Liver (tissue), 9 donors: ENCODE measurements around the gene SMC1A. TPM values are rescaled to one million over a fixed set of nuclear protein-coding genes. Genes with fewer than 3 reads are reported as not detected.

Experiments used
- DNase-seq: peaks from one replicate; pipeline ENCODE4 v3.0.0-alpha.2; 2017; ENCODE audit warnings: low spot score
- H3K27ac ChIP-seq, 2 donors: one replicate each; pipeline ENCODE4 v1.7.0; 2013; ENCODE audit warnings: inconsistent platforms in 2 of 2, low read length in 2 of 2, control low read depth in 1 of 2, low read depth in 1 of 2, mild to moderate bottlenecking in 1 of 2
- H3K27me3 ChIP-seq, 4 donors: one replicate each; pipeline versions ENCODE4 v1.6.1 to v1.7.0; 2013; ENCODE audit warnings: low read length in 3 of 4, inconsistent platforms in 1 of 4, mild to moderate bottlenecking in 1 of 4, moderate library complexity in 1 of 4; ENCODE audit not compliant: control insufficient read depth in 4 of 4, insufficient read depth in 4 of 4
- H3K36me3 ChIP-seq, 4 donors: one replicate each; pipeline versions ENCODE4 v1.6.1 to v1.7.0; 2013; ENCODE audit warnings: low read length in 3 of 4, mild to moderate bottlenecking in 3 of 4, low read depth in 1 of 4, moderate library complexity in 1 of 4; ENCODE audit not compliant: control insufficient read depth in 4 of 4, insufficient read depth in 3 of 4
- H3K4me1 ChIP-seq, 4 donors: one replicate each; pipeline versions ENCODE4 v1.6.1 to v1.7.0; 2013; ENCODE audit warnings: low read length in 3 of 4, mild to moderate bottlenecking in 3 of 4, moderate library complexity in 1 of 4; ENCODE audit not compliant: control insufficient read depth in 4 of 4, insufficient read depth in 4 of 4
- H3K4me3 ChIP-seq, 3 donors: one replicate each; pipeline versions ENCODE4 v1.6.1 to v1.7.0; 2013; ENCODE audit warnings: low read length in 3 of 3, control low read depth in 1 of 3, low read depth in 1 of 3, mild to moderate bottlenecking in 1 of 3
- H3K9ac ChIP-seq, 2 donors: one replicate each; pipeline ENCODE4 v1.7.0; 2013; ENCODE audit warnings: low read length in 2 of 2, mild to moderate bottlenecking in 2 of 2, moderate library complexity in 2 of 2, control low read depth in 1 of 2, low read depth in 1 of 2
- H3K9me3 ChIP-seq, 4 donors: one replicate each; pipeline versions ENCODE4 v1.6.1 to v1.7.0; 2013; ENCODE audit warnings: low read length in 3 of 4; ENCODE audit not compliant: control insufficient read depth in 4 of 4
- EGR1 ChIP-seq, 2 donors: IDR thresholded peaks; 2 replicates each; pipeline ENCODE4 v1.6.1; 2016 to 2018; ENCODE audit warnings: antibody characterized with exemption in 2 of 2, low read depth in 2 of 2
- FOXA1 ChIP-seq: IDR thresholded peaks from 2 replicates; pipeline ENCODE4 v1.6.1; 2016; ENCODE audit warnings: antibody characterized with exemption
- FOXA2 ChIP-seq: IDR thresholded peaks from 2 replicates; pipeline ENCODE4 v1.6.1; 2016; ENCODE audit warnings: antibody characterized with exemption
- GABPA ChIP-seq, 2 donors: IDR thresholded peaks in 1 of 2; conservative IDR thresholded peaks in 1 of 2; 2 replicates each; pipeline ENCODE4 v1.6.1; 2016; ENCODE audit warnings: antibody characterized with exemption in 2 of 2, mild to moderate bottlenecking in 1 of 2, moderate library complexity in 1 of 2
- HNF4A ChIP-seq, 2 donors: conservative IDR thresholded peaks; 2 replicates each; pipeline ENCODE4 v1.6.1; 2016; ENCODE audit warnings: antibody characterized with exemption in 2 of 2, mild to moderate bottlenecking in 2 of 2
- HNF4G ChIP-seq: IDR thresholded peaks from 2 replicates; pipeline ENCODE4 v1.6.1; 2016; ENCODE audit warnings: antibody characterized with exemption
- JUND ChIP-seq, 2 donors: IDR thresholded peaks; 2 replicates each; pipeline ENCODE4 v1.6.1; 2016; ENCODE audit warnings: antibody characterized with exemption in 2 of 2
- NR2F2 ChIP-seq: IDR thresholded peaks from 2 replicates; pipeline ENCODE4 v1.6.1; 2016; ENCODE audit warnings: antibody characterized with exemption
- RAD21 ChIP-seq, 2 donors: IDR thresholded peaks; 2 replicates each; pipeline ENCODE4 v1.6.1; 2016; ENCODE audit warnings: antibody characterized with exemption in 2 of 2, mild to moderate bottlenecking in 2 of 2
- RXRA ChIP-seq, 2 donors: IDR thresholded peaks; 2 replicates each; pipeline ENCODE4 v1.6.1; 2017 to 2018; ENCODE audit warnings: antibody characterized with exemption in 2 of 2, mild to moderate bottlenecking in 1 of 2
- SP1 ChIP-seq: IDR thresholded peaks from 2 replicates; pipeline ENCODE4 v1.6.1; 2018; ENCODE audit warnings: antibody characterized with exemption, mild to moderate bottlenecking
- TAF1 ChIP-seq: conservative IDR thresholded peaks from 2 replicates; pipeline ENCODE4 v1.6.1; 2016; ENCODE audit warnings: antibody characterized with exemption, mild to moderate bottlenecking
- YY1 ChIP-seq: IDR thresholded peaks from 2 replicates; pipeline ENCODE4 v1.6.1; 2016; ENCODE audit warnings: antibody characterized with exemption, mild to moderate bottlenecking
- WGBS: extraction: QIAGEN DNeasy Blood & Tissue Kit; methylation state at CpG from one replicate; pipeline ENCODE4 v1.1.7; 2013; 5-methylcytosine and 5-hydroxymethylcytosine counted together
- polyA plus RNA-seq, 2 donors: library from polyadenylated mRNA; stranded (reverse) in 1 of 2; unstranded in 1 of 2; fragments of 200-250 nt in 1 of 2; fragments of >200 nt in 1 of 2; fragmentation: Nextera tagmentation in 1 of 2; extraction: Ambion mirVana in 1 of 2; gene quantifications; one replicate each; pipeline versions ENCODE4 v1.2.1 to v1.2.3, GENCODE V29; 2013 to 2015
- total RNA-seq, 2 donors: library from RNA; depleted of rRNA; stranded (reverse); fragments of >200 nt; gene quantifications; one replicate each; pipeline ENCODE4 v1.2.3, GENCODE V29; 2014
- TF ChIP-seq, protein P1 (sequence below): IDR thresholded peaks from 2 replicates; pipeline ENCODE4 v1.6.1; 2016; ENCODE audit warnings: antibody characterized with exemption
- TF ChIP-seq, protein P2 (sequence below): IDR thresholded peaks from 2 replicates; pipeline ENCODE4 v1.6.1; 2016; ENCODE audit warnings: antibody characterized with exemption
- TF ChIP-seq, protein P3 (sequence below): fragments of 150-350 bp; IDR thresholded peaks from 2 replicates; pipeline ENCODE4 v1.5.1; 2017; ENCODE audit warnings: improper control_type of control experiment, low read depth, low read length; ENCODE audit not compliant: missing input control
- TF ChIP-seq, protein P4 (sequence below): IDR thresholded peaks from 2 replicates; pipeline ENCODE4 v1.6.1; 2016; ENCODE audit warnings: antibody characterized with exemption
- TF ChIP-seq, protein P5 (sequence below): IDR thresholded peaks from 2 replicates; pipeline ENCODE4 v1.6.1; 2016; ENCODE audit warnings: antibody characterized with exemption, mild to moderate bottlenecking
- donor health status: healthy.
- donor health status: healthy.
- donor health status: healthy.
- donor health status: healthy.
- donor health status: healthy.

The SMC1A gene
- total and polyA plus RNA-seq, 4 donors = 11.0 to 25.6 (median 18.2) TPM

DNA sequence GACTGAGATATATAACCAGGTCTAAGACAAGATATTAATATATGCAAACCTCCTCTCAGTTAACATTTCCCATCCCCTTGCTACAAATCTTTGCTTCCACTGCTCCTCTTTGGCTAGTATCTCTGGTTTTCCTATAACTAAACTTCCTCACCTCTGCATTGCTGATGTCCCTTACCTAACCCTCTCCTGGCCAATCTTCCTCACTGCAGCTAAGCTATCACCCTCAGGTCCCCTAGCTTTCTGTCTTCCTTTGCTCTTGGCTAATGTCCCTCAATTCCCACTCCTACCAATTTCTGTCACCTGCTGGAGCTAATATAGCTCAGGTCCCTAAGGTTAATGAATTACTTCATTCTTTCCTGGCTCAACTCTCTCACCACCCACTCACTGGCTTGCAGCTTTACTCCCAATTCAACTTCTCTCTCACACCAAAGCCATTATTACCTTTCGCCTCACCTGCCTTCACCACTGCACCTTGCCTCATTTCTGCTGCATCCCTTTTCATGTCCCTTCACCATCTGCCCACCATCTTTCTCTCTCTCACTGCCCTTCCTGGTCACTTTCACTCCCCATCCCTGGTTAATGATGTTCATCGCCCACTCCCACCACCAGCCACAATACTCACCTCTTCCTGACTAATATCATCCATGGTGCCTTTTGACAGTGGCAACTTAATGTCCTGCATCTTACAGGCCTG lies 26.7 kb downstream of the SMC1A start:
- WGBS = 93% methylated on average over 2 of the region's 2 CpGs
- Histone ChIP-seq H3K4me3 (no peak overlapping the region), H3K27ac (no peak overlapping the region), H3K27me3 (no peaks in the 10 kb centered on the region), H3K9me3 (no peaks in the 10 kb centered on the region), H3K9ac (no peak overlapping the region), H3K36me3 (peaks cover 4 to 62% (median 16%) of the 10 kb centered on the region in 4 donors), H3K4me1 (no peaks in the 10 kb centered on the region)
- no peak for DNase-seq
- TF ChIP-seq JUND (IDR thresholded peaks at IDR 0.05) (no peak), RXRA (IDR thresholded peaks at IDR 0.05) (no peak), YY1 (no peak), RAD21 (IDR thresholded peaks at IDR 0.05) (no peak), EGR1 (IDR thresholded peaks at IDR 0.05; ENCODE audit: low read depth in 2 of 2) (no peak), FOXA2 (no peak), NR2F2 (no peak), SP1 (no peak), FOXA1 (no peak), HNF4G (no peak), TAF1 (no peak), HNF4A (conservative IDR thresholded peaks at IDR 0.05) (no peak), GABPA (IDR thresholded peaks at IDR 0.05 in 1 of 2, conservative IDR thresholded peaks at IDR 0.05 in 1 of 2) (no peak)
- TF ChIP-seq, protein P1, sequence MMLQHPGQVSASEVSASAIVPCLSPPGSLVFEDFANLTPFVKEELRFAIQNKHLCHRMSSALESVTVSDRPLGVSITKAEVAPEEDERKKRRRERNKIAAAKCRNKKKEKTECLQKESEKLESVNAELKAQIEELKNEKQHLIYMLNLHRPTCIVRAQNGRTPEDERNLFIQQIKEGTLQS = no peak
- TF ChIP-seq, protein P2, sequence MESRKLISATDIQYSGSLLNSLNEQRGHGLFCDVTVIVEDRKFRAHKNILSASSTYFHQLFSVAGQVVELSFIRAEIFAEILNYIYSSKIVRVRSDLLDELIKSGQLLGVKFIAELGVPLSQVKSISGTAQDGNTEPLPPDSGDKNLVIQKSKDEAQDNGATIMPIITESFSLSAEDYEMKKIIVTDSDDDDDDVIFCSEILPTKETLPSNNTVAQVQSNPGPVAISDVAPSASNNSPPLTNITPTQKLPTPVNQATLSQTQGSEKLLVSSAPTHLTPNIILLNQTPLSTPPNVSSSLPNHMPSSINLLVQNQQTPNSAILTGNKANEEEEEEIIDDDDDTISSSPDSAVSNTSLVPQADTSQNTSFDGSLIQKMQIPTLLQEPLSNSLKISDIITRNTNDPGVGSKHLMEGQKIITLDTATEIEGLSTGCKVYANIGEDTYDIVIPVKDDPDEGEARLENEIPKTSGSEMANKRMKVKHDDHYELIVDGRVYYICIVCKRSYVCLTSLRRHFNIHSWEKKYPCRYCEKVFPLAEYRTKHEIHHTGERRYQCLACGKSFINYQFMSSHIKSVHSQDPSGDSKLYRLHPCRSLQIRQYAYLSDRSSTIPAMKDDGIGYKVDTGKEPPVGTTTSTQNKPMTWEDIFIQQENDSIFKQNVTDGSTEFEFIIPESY = no peak
- TF ChIP-seq, protein P3, sequence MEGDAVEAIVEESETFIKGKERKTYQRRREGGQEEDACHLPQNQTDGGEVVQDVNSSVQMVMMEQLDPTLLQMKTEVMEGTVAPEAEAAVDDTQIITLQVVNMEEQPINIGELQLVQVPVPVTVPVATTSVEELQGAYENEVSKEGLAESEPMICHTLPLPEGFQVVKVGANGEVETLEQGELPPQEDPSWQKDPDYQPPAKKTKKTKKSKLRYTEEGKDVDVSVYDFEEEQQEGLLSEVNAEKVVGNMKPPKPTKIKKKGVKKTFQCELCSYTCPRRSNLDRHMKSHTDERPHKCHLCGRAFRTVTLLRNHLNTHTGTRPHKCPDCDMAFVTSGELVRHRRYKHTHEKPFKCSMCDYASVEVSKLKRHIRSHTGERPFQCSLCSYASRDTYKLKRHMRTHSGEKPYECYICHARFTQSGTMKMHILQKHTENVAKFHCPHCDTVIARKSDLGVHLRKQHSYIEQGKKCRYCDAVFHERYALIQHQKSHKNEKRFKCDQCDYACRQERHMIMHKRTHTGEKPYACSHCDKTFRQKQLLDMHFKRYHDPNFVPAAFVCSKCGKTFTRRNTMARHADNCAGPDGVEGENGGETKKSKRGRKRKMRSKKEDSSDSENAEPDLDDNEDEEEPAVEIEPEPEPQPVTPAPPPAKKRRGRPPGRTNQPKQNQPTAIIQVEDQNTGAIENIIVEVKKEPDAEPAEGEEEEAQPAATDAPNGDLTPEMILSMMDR = no peak
- TF ChIP-seq, protein P4, sequence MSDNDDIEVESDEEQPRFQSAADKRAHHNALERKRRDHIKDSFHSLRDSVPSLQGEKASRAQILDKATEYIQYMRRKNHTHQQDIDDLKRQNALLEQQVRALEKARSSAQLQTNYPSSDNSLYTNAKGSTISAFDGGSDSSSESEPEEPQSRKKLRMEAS = no peak
- TF ChIP-seq, protein P5, sequence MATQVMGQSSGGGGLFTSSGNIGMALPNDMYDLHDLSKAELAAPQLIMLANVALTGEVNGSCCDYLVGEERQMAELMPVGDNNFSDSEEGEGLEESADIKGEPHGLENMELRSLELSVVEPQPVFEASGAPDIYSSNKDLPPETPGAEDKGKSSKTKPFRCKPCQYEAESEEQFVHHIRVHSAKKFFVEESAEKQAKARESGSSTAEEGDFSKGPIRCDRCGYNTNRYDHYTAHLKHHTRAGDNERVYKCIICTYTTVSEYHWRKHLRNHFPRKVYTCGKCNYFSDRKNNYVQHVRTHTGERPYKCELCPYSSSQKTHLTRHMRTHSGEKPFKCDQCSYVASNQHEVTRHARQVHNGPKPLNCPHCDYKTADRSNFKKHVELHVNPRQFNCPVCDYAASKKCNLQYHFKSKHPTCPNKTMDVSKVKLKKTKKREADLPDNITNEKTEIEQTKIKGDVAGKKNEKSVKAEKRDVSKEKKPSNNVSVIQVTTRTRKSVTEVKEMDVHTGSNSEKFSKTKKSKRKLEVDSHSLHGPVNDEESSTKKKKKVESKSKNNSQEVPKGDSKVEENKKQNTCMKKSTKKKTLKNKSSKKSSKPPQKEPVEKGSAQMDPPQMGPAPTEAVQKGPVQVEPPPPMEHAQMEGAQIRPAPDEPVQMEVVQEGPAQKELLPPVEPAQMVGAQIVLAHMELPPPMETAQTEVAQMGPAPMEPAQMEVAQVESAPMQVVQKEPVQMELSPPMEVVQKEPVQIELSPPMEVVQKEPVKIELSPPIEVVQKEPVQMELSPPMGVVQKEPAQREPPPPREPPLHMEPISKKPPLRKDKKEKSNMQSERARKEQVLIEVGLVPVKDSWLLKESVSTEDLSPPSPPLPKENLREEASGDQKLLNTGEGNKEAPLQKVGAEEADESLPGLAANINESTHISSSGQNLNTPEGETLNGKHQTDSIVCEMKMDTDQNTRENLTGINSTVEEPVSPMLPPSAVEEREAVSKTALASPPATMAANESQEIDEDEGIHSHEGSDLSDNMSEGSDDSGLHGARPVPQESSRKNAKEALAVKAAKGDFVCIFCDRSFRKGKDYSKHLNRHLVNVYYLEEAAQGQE = no peak
